ENCODE measurements around the gene KRTAP4-2.
"Not testable (repeated sequence)": the region's sequence is repeated elsewhere in the genome, so short reads cannot be mapped to it uniquely, and the experiment has no call there.

KRTAP4-2 gene

GRCh38 chr17:41177727-41178271, at the start of gene KRTAP4-2:
Gene KRTAP4-2 (minus strand): TSS chr17:41178221. CDS start chr17:41178164, 57 bp downstream.
- Histone ChIP-seq H3K9ac (ENCODE audit: low read depth, low read length) (no peak within 1 kb of the TSS), H3K36me3 (ENCODE audit: insufficient read depth, low read length) (no peaks in the 10 kb centered on the region), H3K4me1 (ENCODE audit: insufficient read depth, low read length) (no peaks in the 10 kb centered on the region), H3K9me3 (ENCODE audit: control insufficient read depth, insufficient read depth, low read length) (no peaks in the 10 kb centered on the region)

- H3K9ac ChIP-seq (ENCODE audit: low read depth, low read length); H3K36me3 ChIP-seq (ENCODE audit: insufficient read depth, low read length); H3K9me3 ChIP-seq (ENCODE audit: control insufficient read depth, insufficient read depth, low read length); H3K4me1 ChIP-seq (ENCODE audit: insufficient read depth, low read length): not testable (repeated sequence)
Measured at GRCh38 chr17:41226598-41227095, 48.6 kb upstream of the KRTAP4-2 start, which contains the start of gene KRTAP9-2. Gene KRTAP9-2 (plus strand): TSS chr17:41226648. CDS start chr17:41226655, 7 bp downstream.

GRCh38 chr17:41226051-41226450, 48.0 kb upstream of the KRTAP4-2 start:
- H3K9me3 ChIP-seq (ENCODE audit: control insufficient read depth, insufficient read depth, low read length): no peaks in the 10 kb centered on the region
- H3K4me1 ChIP-seq (ENCODE audit: insufficient read depth, low read length): no peaks in the 10 kb centered on the region
- H3K9ac ChIP-seq (ENCODE audit: low read depth, low read length): no peak overlapping the region
- no peaks in the 10 kb centered on the region for H3K36me3 ChIP-seq (ENCODE audit: insufficient read depth, low read length)

- H3K9me3 ChIP-seq (ENCODE audit: control insufficient read depth, insufficient read depth, low read length): no peaks in the 10 kb centered on the region
- no peaks in the 10 kb centered on the region for H3K36me3 ChIP-seq (ENCODE audit: insufficient read depth, low read length)
- H3K4me1 ChIP-seq (ENCODE audit: insufficient read depth, low read length): no peaks in the 10 kb centered on the region
- no peak overlapping the region for H3K9ac ChIP-seq (ENCODE audit: low read depth, low read length)
Measured at GRCh38 chr17:41223821-41224220, 45.8 kb upstream of the KRTAP4-2 start.

- H3K9ac ChIP-seq (ENCODE audit: low read depth, low read length): no peak overlapping the region
- no peaks in the 10 kb centered on the region for H3K36me3 ChIP-seq (ENCODE audit: insufficient read depth, low read length)
- no peaks in the 10 kb centered on the region for H3K9me3 ChIP-seq (ENCODE audit: control insufficient read depth, insufficient read depth, low read length)
- no peaks in the 10 kb centered on the region for H3K4me1 ChIP-seq (ENCODE audit: insufficient read depth, low read length)
Measured at GRCh38 chr17:41215681-41216080, 37.7 kb upstream of the KRTAP4-2 start.

- H3K9me3 ChIP-seq (ENCODE audit: control insufficient read depth, insufficient read depth, low read length): no peaks in the 10 kb centered on the region
- H3K36me3 ChIP-seq (ENCODE audit: insufficient read depth, low read length): no peaks in the 10 kb centered on the region
- H3K9ac ChIP-seq (ENCODE audit: low read depth, low read length): no peak overlapping the region
- H3K4me1 ChIP-seq (ENCODE audit: insufficient read depth, low read length): no peaks in the 10 kb centered on the region
Measured at GRCh38 chr17:41212524-41213169, 34.6 kb upstream of the KRTAP4-2 start.

GRCh38 chr17:41211845-41212466, 33.9 kb upstream of the KRTAP4-2 start:
- no peaks in the 10 kb centered on the region for H3K9me3 ChIP-seq (ENCODE audit: control insufficient read depth, insufficient read depth, low read length)
- H3K4me1 ChIP-seq (ENCODE audit: insufficient read depth, low read length): no peaks in the 10 kb centered on the region
- H3K36me3 ChIP-seq (ENCODE audit: insufficient read depth, low read length): no peaks in the 10 kb centered on the region
- H3K9ac ChIP-seq (ENCODE audit: low read depth, low read length): no peak overlapping the region

GRCh38 chr17:41199421-41200078, 21.5 kb upstream of the KRTAP4-2 start:
- Histone ChIP-seq H3K4me1 (ENCODE audit: insufficient read depth, low read length) (no peaks in the 10 kb centered on the region), H3K9me3 (ENCODE audit: control insufficient read depth, insufficient read depth, low read length) (no peaks in the 10 kb centered on the region), H3K9ac (ENCODE audit: low read depth, low read length) (no peak overlapping the region), H3K36me3 (ENCODE audit: insufficient read depth, low read length) (no peaks in the 10 kb centered on the region)

- H3K9ac ChIP-seq (ENCODE audit: low read depth, low read length): no peak overlapping the region
- H3K4me1 ChIP-seq (ENCODE audit: insufficient read depth, low read length): no peaks in the 10 kb centered on the region
- H3K36me3 ChIP-seq (ENCODE audit: insufficient read depth, low read length): no peaks in the 10 kb centered on the region
- H3K9me3 ChIP-seq (ENCODE audit: control insufficient read depth, insufficient read depth, low read length): no peaks in the 10 kb centered on the region
Measured at GRCh38 chr17:41196068-41196467, 18.0 kb upstream of the KRTAP4-2 start.

- Histone ChIP-seq H3K4me1 (ENCODE audit: insufficient read depth, low read length) (no peaks in the 10 kb centered on the region), H3K9me3 (ENCODE audit: control insufficient read depth, insufficient read depth, low read length) (no peaks in the 10 kb centered on the region), H3K9ac (ENCODE audit: low read depth, low read length) (no peak overlapping the region), H3K36me3 (ENCODE audit: insufficient read depth, low read length) (no peaks in the 10 kb centered on the region)
Measured at GRCh38 chr17:41190328-41190727, 12.3 kb upstream of the KRTAP4-2 start.

GRCh38 chr17:41189837-41190318, 11.9 kb upstream of the KRTAP4-2 start, which contains the start of gene KRTAP9-1:
Gene KRTAP9-1 (plus strand): TSS chr17:41189887. CDS start chr17:41189887, 0 bp downstream.
- H3K9me3 ChIP-seq (ENCODE audit: control insufficient read depth, insufficient read depth, low read length); H3K9ac ChIP-seq (ENCODE audit: low read depth, low read length); H3K36me3 ChIP-seq (ENCODE audit: insufficient read depth, low read length); H3K4me1 ChIP-seq (ENCODE audit: insufficient read depth, low read length): not testable (repeated sequence)

- Histone ChIP-seq H3K9ac (ENCODE audit: low read depth, low read length) (no peak overlapping the region), H3K36me3 (ENCODE audit: insufficient read depth, low read length) (no peaks in the 10 kb centered on the region), H3K9me3 (ENCODE audit: control insufficient read depth, insufficient read depth, low read length) (no peaks in the 10 kb centered on the region), H3K4me1 (ENCODE audit: insufficient read depth, low read length) (no peaks in the 10 kb centered on the region)
Measured at GRCh38 chr17:41186872-41187271, 8.9 kb upstream of the KRTAP4-2 start.

- no peak overlapping the region for H3K9ac ChIP-seq (ENCODE audit: low read depth, low read length)
Measured at GRCh38 chr17:41185001-41185400, 7.0 kb upstream of the KRTAP4-2 start.

GRCh38 chr17:41184480-41184961, 6.5 kb upstream of the KRTAP4-2 start, which contains the start of gene KRTAP4-1:
Gene KRTAP4-1 (minus strand): TSS chr17:41184911. CDS start chr17:41184854, 57 bp downstream.
- Histone ChIP-seq H3K4me1 (ENCODE audit: insufficient read depth, low read length) (no peaks in the 10 kb centered on the region), H3K9ac (ENCODE audit: low read depth, low read length) (no peak within 1 kb of the TSS), H3K36me3 (ENCODE audit: insufficient read depth, low read length) (no peaks in the 10 kb centered on the region), H3K9me3 (ENCODE audit: control insufficient read depth, insufficient read depth, low read length) (no peaks in the 10 kb centered on the region)

More at GRCh38 chr17:41185001-41185400, 7.0 kb upstream of the KRTAP4-2 start:
- H3K9me3 ChIP-seq (ENCODE audit: control insufficient read depth, insufficient read depth, low read length): no peaks in the 10 kb centered on the region
- no peaks in the 10 kb centered on the region for H3K36me3 ChIP-seq (ENCODE audit: insufficient read depth, low read length)
- H3K4me1 ChIP-seq (ENCODE audit: insufficient read depth, low read length): no peaks in the 10 kb centered on the region

Data from ES-I3 (cell line).